Measurements from ENCODE around the gene ZMYM2. TPM values are rescaled to one million over a fixed set of nuclear protein-coding genes. Genes with fewer than 3 reads are reported as not detected.

The ZMYM2 gene
- total and polyA plus RNA-seq, 2 of the 13 experiments (the other 11 are each of a cell fraction or from before 2014, with no cell fraction given): 22.4 to 40.8 TPM

GRCh38 chr13:20127562-20128458 lies 169.3 kb downstream of the ZMYM2 start (continued):
- TF ChIP-seq PRDM10 (CRISPR knock-in tag; IDR thresholded peaks at IDR 0.05; ENCODE audit: low read depth): no peak
- TF ChIP-seq ZNF350 (CRISPR knock-in tag; IDR thresholded peaks at IDR 0.05; ENCODE audit: borderline replicate concordance, low read depth): peak; percentile 65; the same call in 1 of the 2 replicates
- no peak for TF ChIP-seq ZNF569 (CRISPR knock-in tag; IDR thresholded peaks at IDR 0.05; ENCODE audit: borderline replicate concordance)
- no peak for TF ChIP-seq ZNF704 (CRISPR knock-in tag; IDR thresholded peaks at IDR 0.05; ENCODE audit: borderline replicate concordance)
- TF ChIP-seq ZNF329 (CRISPR knock-in tag; IDR thresholded peaks at IDR 0.05; ENCODE audit: low read depth): no peak; the same call in 1 of the 2 replicates
- TF ChIP-seq EEA1 (CRISPR knock-in tag; IDR thresholded peaks at IDR 0.05; ENCODE audit: borderline replicate concordance): peak; percentile 85; the same call in 1 of the 2 replicates
- no peak for TF ChIP-seq ZNF264 (CRISPR knock-in tag; IDR thresholded peaks at IDR 0.05)
- no peak for TF ChIP-seq ZNF30 (CRISPR knock-in tag; IDR thresholded peaks at IDR 0.05)
- no peak for TF ChIP-seq IRX3 (CRISPR knock-in tag; IDR thresholded peaks at IDR 0.05; ENCODE audit: borderline replicate concordance, low read depth)
- TF ChIP-seq ATF7-NPFF (CRISPR knock-in tag; IDR thresholded peaks at IDR 0.05; ENCODE audit: low read depth): peak; percentile 70; the same call in 1 of the 2 replicates
- TF ChIP-seq ZNF281 (CRISPR knock-in tag; IDR thresholded peaks at IDR 0.05; ENCODE audit: borderline replicate concordance): no peak
- no peak for TF ChIP-seq TP53 (CRISPR knock-in tag; conservative IDR thresholded peaks at IDR 0.05)
- TF ChIP-seq ZSCAN12 (CRISPR knock-in tag; IDR thresholded peaks at IDR 0.05): no peak
- TF ChIP-seq ATF6 (CRISPR knock-in tag; conservative IDR thresholded peaks at IDR 0.05): no peak
- TF ChIP-seq ZNF556 (CRISPR knock-in tag; IDR thresholded peaks at IDR 0.05; ENCODE audit: borderline replicate concordance): no peak; the same call in 1 of the 2 replicates
